OCI-LY7 (cell line): ENCODE results near the gene CEP70.

Source experiments
- EZH2phosphoT487 ChIP-seq: fragments of 200-600 bp; sonication (generic); IDR thresholded peaks from 2 replicates; pipeline ENCODE4 v1.6.1; 2018; ENCODE audit warnings: low read depth, borderline replicate concordance, mild to moderate bottlenecking, mixed run types, antibody characterized with exemption, low read length, moderate library complexity, mixed read lengths
- TF ChIP-seq, protein P1 (sequence below): fragments of 200-600 bp; sonication (generic); conservative IDR thresholded peaks from 2 replicates; pipeline ENCODE4 v1.5.1; 2014; ENCODE audit warnings: mild to moderate bottlenecking, antibody characterized with exemption, low read length, moderate library complexity, mixed read lengths

DNA sequence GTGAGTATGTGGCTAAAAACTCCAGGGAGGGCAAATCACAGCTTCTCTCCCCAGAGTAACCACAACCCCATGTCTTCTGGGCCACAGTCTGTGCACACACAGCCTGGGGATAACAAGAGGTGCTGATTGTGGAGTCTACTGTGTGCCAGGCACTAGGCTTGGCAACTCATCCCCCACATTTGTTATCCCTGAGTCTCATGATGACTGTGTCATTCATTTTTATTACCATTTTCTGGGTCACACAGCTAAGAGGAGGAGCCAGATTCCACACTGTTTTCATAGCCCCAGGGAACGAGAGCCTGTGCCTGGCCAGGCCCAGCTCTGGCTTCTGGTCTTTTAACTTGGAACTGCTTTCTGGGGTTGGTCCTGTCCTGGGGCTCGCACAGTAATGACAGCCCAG, 125.2 kb downstream of the CEP70 start:
- TF ChIP-seq, protein P1, sequence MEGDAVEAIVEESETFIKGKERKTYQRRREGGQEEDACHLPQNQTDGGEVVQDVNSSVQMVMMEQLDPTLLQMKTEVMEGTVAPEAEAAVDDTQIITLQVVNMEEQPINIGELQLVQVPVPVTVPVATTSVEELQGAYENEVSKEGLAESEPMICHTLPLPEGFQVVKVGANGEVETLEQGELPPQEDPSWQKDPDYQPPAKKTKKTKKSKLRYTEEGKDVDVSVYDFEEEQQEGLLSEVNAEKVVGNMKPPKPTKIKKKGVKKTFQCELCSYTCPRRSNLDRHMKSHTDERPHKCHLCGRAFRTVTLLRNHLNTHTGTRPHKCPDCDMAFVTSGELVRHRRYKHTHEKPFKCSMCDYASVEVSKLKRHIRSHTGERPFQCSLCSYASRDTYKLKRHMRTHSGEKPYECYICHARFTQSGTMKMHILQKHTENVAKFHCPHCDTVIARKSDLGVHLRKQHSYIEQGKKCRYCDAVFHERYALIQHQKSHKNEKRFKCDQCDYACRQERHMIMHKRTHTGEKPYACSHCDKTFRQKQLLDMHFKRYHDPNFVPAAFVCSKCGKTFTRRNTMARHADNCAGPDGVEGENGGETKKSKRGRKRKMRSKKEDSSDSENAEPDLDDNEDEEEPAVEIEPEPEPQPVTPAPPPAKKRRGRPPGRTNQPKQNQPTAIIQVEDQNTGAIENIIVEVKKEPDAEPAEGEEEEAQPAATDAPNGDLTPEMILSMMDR: no peak
- no peak for TF ChIP-seq EZH2phosphoT487
